Measurements from ENCODE around the gene MTHFD2.
"Not testable (repeated sequence)": the region's sequence is repeated elsewhere in the genome, so short reads cannot be mapped to it uniquely, and the experiment has no call there.

Gene MTHFD2

GRCh38 chr2:74227646-74228045 lies 29.2 kb downstream of the MTHFD2 start:
- Mint-ChIP-seq H3K27ac (no peak overlapping the region), H3K9me3 (no peaks in the 10 kb centered on the region), H3K4me3 (no peak overlapping the region), H3K27me3 (no peaks in the 10 kb centered on the region), H3K36me3 (ENCODE audit: low read depth) (no peaks in the 10 kb centered on the region), H3K4me1 (ENCODE audit: low read depth) (peaks cover 23% of the 10 kb centered on the region)
- intact Hi-C loops (cut with micrococcal nuclease): no loop called here

GRCh38 chr2:74228772-74229171 lies 30.4 kb downstream of the MTHFD2 start:
- H3K27ac Mint-ChIP-seq: no peak overlapping the region
- H3K27me3 Mint-ChIP-seq: no peaks in the 10 kb centered on the region
- peaks cover 12% of the 10 kb centered on the region for H3K4me1 Mint-ChIP-seq (ENCODE audit: low read depth)
- no peaks in the 10 kb centered on the region for H3K9me3 Mint-ChIP-seq
- H3K4me3 Mint-ChIP-seq: no peak overlapping the region
- no peaks in the 10 kb centered on the region for H3K36me3 Mint-ChIP-seq (ENCODE audit: low read depth)
- intact Hi-C loops (cut with micrococcal nuclease): no loop called here

- H3K4me3 Mint-ChIP-seq; H3K36me3 Mint-ChIP-seq (ENCODE audit: low read depth); H3K27ac Mint-ChIP-seq; H3K9me3 Mint-ChIP-seq; intact Hi-C loops (cut with micrococcal nuclease); H3K4me1 Mint-ChIP-seq (ENCODE audit: low read depth); H3K27me3 Mint-ChIP-seq: not testable (repeated sequence)
These were observed 31.4 kb downstream of the MTHFD2 start for GRCh38 chr2:74229865-74230264.

- H3K27ac Mint-ChIP-seq: no peak overlapping the region
- H3K27me3 Mint-ChIP-seq: peaks cover 1% of the 10 kb centered on the region
- intact Hi-C loops (cut with micrococcal nuclease): no loop called here
- no peaks in the 10 kb centered on the region for H3K36me3 Mint-ChIP-seq (ENCODE audit: low read depth)
- no peaks in the 10 kb centered on the region for H3K4me1 Mint-ChIP-seq (ENCODE audit: low read depth)
- H3K4me3 Mint-ChIP-seq: no peak overlapping the region
- H3K9me3 Mint-ChIP-seq: no peaks in the 10 kb centered on the region
These were observed 34.0 kb downstream of the MTHFD2 start for GRCh38 chr2:74232426-74232825.

GRCh38 chr2:74233648-74234047 lies 35.2 kb downstream of the MTHFD2 start:
- Mint-ChIP-seq H3K4me1 (ENCODE audit: low read depth) (no peaks in the 10 kb centered on the region), H3K27me3 (peaks cover 1% of the 10 kb centered on the region), H3K4me3 (no peak overlapping the region), H3K27ac (no peak overlapping the region), H3K9me3 (no peaks in the 10 kb centered on the region), H3K36me3 (ENCODE audit: low read depth) (no peaks in the 10 kb centered on the region)
- intact Hi-C loops (cut with micrococcal nuclease): no loop called here

GRCh38 chr2:74235041-74235440 lies 36.6 kb downstream of the MTHFD2 start:
- intact Hi-C loops (cut with micrococcal nuclease): no loop called here
- Mint-ChIP-seq H3K36me3 (ENCODE audit: low read depth) (no peaks in the 10 kb centered on the region), H3K4me3 (no peak overlapping the region), H3K4me1 (ENCODE audit: low read depth) (peaks cover 3% of the 10 kb centered on the region), H3K27me3 (peaks cover 1% of the 10 kb centered on the region), H3K9me3 (no peaks in the 10 kb centered on the region), H3K27ac (no peak overlapping the region)

- peaks cover 6% of the 10 kb centered on the region for H3K4me1 Mint-ChIP-seq (ENCODE audit: low read depth)
- H3K36me3 Mint-ChIP-seq (ENCODE audit: low read depth): no peaks in the 10 kb centered on the region
- intact Hi-C loops (cut with micrococcal nuclease): no loop called here
- H3K4me3 Mint-ChIP-seq: no peak overlapping the region
- peaks cover 1% of the 10 kb centered on the region for H3K27me3 Mint-ChIP-seq
- no peaks in the 10 kb centered on the region for H3K9me3 Mint-ChIP-seq
- H3K27ac Mint-ChIP-seq: no peak overlapping the region
These were observed 40.5 kb downstream of the MTHFD2 start for GRCh38 chr2:74238879-74239278.

GRCh38 chr2:74239346-74239745 lies 40.9 kb downstream of the MTHFD2 start:
- no peak overlapping the region for H3K27ac Mint-ChIP-seq
- peaks cover 1% of the 10 kb centered on the region for H3K27me3 Mint-ChIP-seq
- intact Hi-C loops (cut with micrococcal nuclease): no loop called here
- no peaks in the 10 kb centered on the region for H3K9me3 Mint-ChIP-seq
- peaks cover 6% of the 10 kb centered on the region for H3K4me1 Mint-ChIP-seq (ENCODE audit: low read depth)
- no peak overlapping the region for H3K4me3 Mint-ChIP-seq
- no peaks in the 10 kb centered on the region for H3K36me3 Mint-ChIP-seq (ENCODE audit: low read depth)

- Mint-ChIP-seq H3K9me3 (no peaks in the 10 kb centered on the region), H3K4me1 (ENCODE audit: low read depth) (peaks cover 13% of the 10 kb centered on the region), H3K27ac (no peak overlapping the region), H3K36me3 (ENCODE audit: low read depth) (no peaks in the 10 kb centered on the region), H3K4me3 (no peak overlapping the region), H3K27me3 (no peaks in the 10 kb centered on the region)
- intact Hi-C loops (cut with micrococcal nuclease): no loop called here
These were observed 44.1 kb downstream of the MTHFD2 start for GRCh38 chr2:74242354-74243071.

GRCh38 chr2:74244286-74244685 lies 45.9 kb downstream of the MTHFD2 start:
- peaks cover 13% of the 10 kb centered on the region for H3K4me1 Mint-ChIP-seq (ENCODE audit: low read depth)
- H3K9me3 Mint-ChIP-seq: no peaks in the 10 kb centered on the region
- no peak overlapping the region for H3K4me3 Mint-ChIP-seq
- intact Hi-C loops (cut with micrococcal nuclease): no loop called here
- H3K36me3 Mint-ChIP-seq (ENCODE audit: low read depth): no peaks in the 10 kb centered on the region
- H3K27me3 Mint-ChIP-seq: no peaks in the 10 kb centered on the region
- H3K27ac Mint-ChIP-seq: no peak overlapping the region

GRCh38 chr2:74246496-74247195 lies 48.2 kb downstream of the MTHFD2 start:
- intact Hi-C loops (cut with micrococcal nuclease): no loop called here
- no peak overlapping the region for H3K4me3 Mint-ChIP-seq
- no peaks in the 10 kb centered on the region for H3K36me3 Mint-ChIP-seq (ENCODE audit: low read depth)

GRCh38 chr2:74249406-74250122 lies 51.1 kb downstream of the MTHFD2 start:
- Mint-ChIP-seq H3K9me3 (no peaks in the 10 kb centered on the region), H3K27ac (no peak overlapping the region)

More at GRCh38 chr2:74246496-74247195, 48.2 kb downstream of the MTHFD2 start:
- H3K27ac Mint-ChIP-seq: no peak overlapping the region
- H3K4me1 Mint-ChIP-seq (ENCODE audit: low read depth): peaks cover 7% of the 10 kb centered on the region
- no peaks in the 10 kb centered on the region for H3K27me3 Mint-ChIP-seq
- H3K9me3 Mint-ChIP-seq: no peaks in the 10 kb centered on the region

GRCh38 chr2:74250189-74250631 lies 51.8 kb downstream of the MTHFD2 start:
- Mint-ChIP-seq H3K4me3 (no peak overlapping the region), H3K27ac (no peak overlapping the region), H3K36me3 (ENCODE audit: low read depth) (no peaks in the 10 kb centered on the region), H3K9me3 (no peaks in the 10 kb centered on the region), H3K4me1 (ENCODE audit: low read depth) (peaks cover 7% of the 10 kb centered on the region), H3K27me3 (no peaks in the 10 kb centered on the region)
- intact Hi-C loops (cut with micrococcal nuclease): loop anchor here (2.0 to 5.0 kb wide), 3 partner anchors 85 to 337 kb away; no protein-coding TSS in a partner anchor

More at GRCh38 chr2:74249406-74250122, 51.1 kb downstream of the MTHFD2 start:
- no peaks in the 10 kb centered on the region for H3K27me3 Mint-ChIP-seq
- intact Hi-C loops (cut with micrococcal nuclease): loop anchor here (2.0 to 5.0 kb wide), 3 partner anchors 85 to 338 kb away; no protein-coding TSS in a partner anchor
- H3K4me1 Mint-ChIP-seq (ENCODE audit: low read depth): peaks cover 7% of the 10 kb centered on the region
- no peaks in the 10 kb centered on the region for H3K36me3 Mint-ChIP-seq (ENCODE audit: low read depth)
- H3K4me3 Mint-ChIP-seq: no peak overlapping the region

- H3K4me3 Mint-ChIP-seq: no peak overlapping the region
- no peaks in the 10 kb centered on the region for H3K27me3 Mint-ChIP-seq
- intact Hi-C loops (cut with micrococcal nuclease): loop anchor here (5.0 kb wide), 2 partner anchors 280 to 335 kb away; no protein-coding TSS in a partner anchor
- no peaks in the 10 kb centered on the region for H3K36me3 Mint-ChIP-seq (ENCODE audit: low read depth)
- H3K9me3 Mint-ChIP-seq: no peaks in the 10 kb centered on the region
- no peaks in the 10 kb centered on the region for H3K4me1 Mint-ChIP-seq (ENCODE audit: low read depth)
- no peak overlapping the region for H3K27ac Mint-ChIP-seq
These were observed 53.6 kb downstream of the MTHFD2 start for GRCh38 chr2:74252036-74252435.
